HCT116 (cell line): ENCODE measurements around the gene PAX9. TPM values are rescaled to one million over a fixed set of nuclear protein-coding genes. Genes with fewer than 3 reads are reported as not detected.

Source experiments
- ATAC-seq: fragments of 200-7000 bp; cut with Tn5 transposase; 2 replicates; pipeline ENCODE4 v1.9.1; 2020; ENCODE audit warnings: mild to moderate bottlenecking, moderate library complexity
- BruUV-seq: library from RNA; stranded (reverse); fragments of 400-500 nt; replicated peaks from 2 replicates; lab custom pipeline; 2021; lab: Mats Ljungman, UMichigan
- CTCF ChIA-PET: fragments of 300-600 bp; sonication (Branson Sonifier 250); formaldehyde crosslinking; loops from one replicate; lab custom pipeline; 2021; ENCODE audit warnings: antibody characterized with exemption; lab: Charles Lee
- POLR2A ChIA-PET: fragments of 300-600, 350-600 bp; sonication (Branson Sonifier 250); formaldehyde crosslinking; loops from one replicate; lab custom pipeline; 2021; ENCODE audit warnings: antibody characterized with exemption; lab: Charles Lee
- RAD21 ChIA-PET, 2 experiments: fragments of 300-600 bp; sonication (Branson Sonifier 250); formaldehyde crosslinking; loops; one replicate each; lab custom pipeline; 2023; ENCODE audit warnings: low total read pairs in 2 of 2; ENCODE audit not compliant: uncharacterized antibody in 2 of 2, unreplicated experiment in 2 of 2, low non-redundant PET in 1 of 2; lab: Charles Lee
- DNase-seq: peaks from one replicate; pipeline ENCODE4 v3.0.0-alpha.2; 2010; ENCODE audit warnings: low read depth, low spot score
- H2AFZ ChIP-seq: fragments of 200-600 bp; shearing (Covaris generic), sonication (generic); 2 replicates; pipeline ENCODE4 v1.6.1; 2017; ENCODE audit warnings: low read depth, mixed run types, mixed read lengths, antibody characterized with exemption, low read length; ENCODE audit not compliant: poor library complexity, severe bottlenecking
- H3K27ac ChIP-seq: 2 replicates; pipeline ENCODE4 v1.5.1; 2012; ENCODE audit warnings: low read depth, low read length
- H3K27me3 ChIP-seq: fragments of 200-600 bp; sonication (generic); 2 replicates; pipeline ENCODE4 v1.6.1; 2016; ENCODE audit warnings: mixed run types, low read length, mixed read lengths; ENCODE audit not compliant: insufficient read depth
- H3K36me3 ChIP-seq, 2 experiments: fragments of 200-500 bp in 1 of 2; fragments of 200-600 bp in 1 of 2; sonication (Bioruptor generic) in 1 of 2; sonication (generic) in 1 of 2; 2 replicates each; pipeline versions ENCODE4 v1.5.1 to v1.6.1; 2014 to 2016; ENCODE audit warnings: low read length in 2 of 2, inconsistent platforms in 1 of 2, mixed read lengths in 1 of 2, mixed run types in 1 of 2; ENCODE audit not compliant: insufficient read depth in 2 of 2, control insufficient read depth in 1 of 2
- H3K4me1 ChIP-seq, 2 experiments: fragments of 200-600 bp in 1 of 2; sonication (generic) in 1 of 2; 2 replicates each; pipeline versions ENCODE4 v1.5.1 to v1.6.1; 2012 to 2017; ENCODE audit warnings: low read length in 2 of 2, inconsistent platforms in 1 of 2, mild to moderate bottlenecking in 1 of 2, mixed read lengths in 1 of 2, mixed run types in 1 of 2, moderate library complexity in 1 of 2; ENCODE audit not compliant: insufficient read depth in 2 of 2, control insufficient read depth in 1 of 2
- H3K4me2 ChIP-seq: fragments of 200-600 bp; sonication (generic); 2 replicates; pipeline ENCODE4 v1.6.1; 2017; ENCODE audit warnings: mixed run types, low read length, mixed read lengths
- H3K4me3 ChIP-seq, 2 experiments: fragments of 200-600 bp in 1 of 2; sonication (generic) in 1 of 2; replicated peaks in 1 of 2; 2 replicates each; pipeline ENCODE4 v1.5.1; 2011 to 2016; ENCODE audit warnings: low read length in 2 of 2, control low read depth in 1 of 2, low read depth in 1 of 2, mild to moderate bottlenecking in 1 of 2, mixed read lengths in 1 of 2, mixed run types in 1 of 2
- H3K79me2 ChIP-seq: fragments of 200-600 bp; sonication (generic); 2 replicates; pipeline ENCODE4 v1.6.1; 2017; ENCODE audit warnings: mild to moderate bottlenecking, mixed run types, low read length, moderate library complexity, mixed read lengths; ENCODE audit not compliant: insufficient read depth
- H3K9ac ChIP-seq: fragments of 200-600 bp; sonication (generic); 2 replicates; pipeline ENCODE4 v1.6.1; 2016; ENCODE audit warnings: low read length, mixed read lengths
- H3K9me2 ChIP-seq: fragments of 200-600 bp; sonication (generic), shearing (Covaris generic); 2 replicates; pipeline ENCODE4 v1.6.1; 2017; ENCODE audit warnings: mixed run types, mild to moderate bottlenecking, moderate library complexity; ENCODE audit not compliant: insufficient read depth
- H3K9me3 ChIP-seq, 2 experiments: fragments of 200-500 bp in 1 of 2; fragments of 200-600 bp in 1 of 2; sonication (Bioruptor generic) in 1 of 2; sonication (generic) in 1 of 2; 2 replicates each; pipeline ENCODE4 v1.6.1; 2014 to 2017; ENCODE audit warnings: low read length in 2 of 2, mixed read lengths in 2 of 2, inconsistent platforms in 1 of 2, low read depth in 1 of 2, mild to moderate bottlenecking in 1 of 2, mixed run types in 1 of 2, moderate library complexity in 1 of 2; ENCODE audit not compliant: control insufficient read depth in 1 of 2, insufficient read depth in 1 of 2
- H4K20me1 ChIP-seq: fragments of 200-600 bp; sonication (generic), shearing (Covaris generic); 2 replicates; pipeline ENCODE4 v1.6.1; 2017; ENCODE audit warnings: mixed run types, mild to moderate bottlenecking, moderate library complexity; ENCODE audit not compliant: insufficient read depth
- CBX3 ChIP-seq: IDR thresholded peaks from 2 replicates; pipeline ENCODE4 v1.6.1; 2012; ENCODE audit warnings: low read depth
- CEBPB ChIP-seq: IDR thresholded peaks from 2 replicates; pipeline ENCODE4 v1.6.1; 2012; ENCODE audit warnings: low read depth
- EGR1 ChIP-seq: IDR thresholded peaks from 2 replicates; pipeline ENCODE4 v1.6.1; 2012; ENCODE audit warnings: low read depth
- ELF1 ChIP-seq: IDR thresholded peaks from 2 replicates; pipeline ENCODE4 v1.6.1; 2012; ENCODE audit warnings: low read depth, borderline replicate concordance
- EZH2 ChIP-seq: fragments of 200-600 bp; sonication (generic); IDR thresholded peaks from 2 replicates; pipeline ENCODE4 v1.6.1; 2017; ENCODE audit warnings: antibody characterized with exemption, mixed run types
- FOSL1 ChIP-seq: IDR thresholded peaks from 2 replicates; pipeline ENCODE4 v1.6.1; 2012; ENCODE audit warnings: low read depth
- JUND ChIP-seq: IDR thresholded peaks from 2 replicates; pipeline ENCODE4 v1.6.1; 2012
- MAX ChIP-seq: IDR thresholded peaks from 2 replicates; pipeline ENCODE4 v1.6.1; 2012
- POLR2A ChIP-seq: IDR thresholded peaks from 2 replicates; pipeline ENCODE4 v1.7.0; 2011; ENCODE audit warnings: borderline replicate concordance; ENCODE audit not compliant: insufficient read depth, insufficient read length; ENCODE audit errors: extremely low read depth
- POLR2AphosphoS5 ChIP-seq: IDR thresholded peaks from 2 replicates; pipeline ENCODE4 v1.6.1; 2011; ENCODE audit warnings: mild to moderate bottlenecking, low read depth, low read length, moderate library complexity
- RAD21 ChIP-seq: IDR thresholded peaks from 2 replicates; pipeline ENCODE4 v1.6.1; 2012; ENCODE audit warnings: low read depth, mild to moderate bottlenecking
- REST ChIP-seq: IDR thresholded peaks from 2 replicates; pipeline ENCODE4 v1.6.1; 2012; ENCODE audit warnings: low read depth
- SIN3A ChIP-seq: IDR thresholded peaks from 2 replicates; pipeline ENCODE4 v1.6.1; 2012; ENCODE audit warnings: low read depth
- SP1 ChIP-seq: IDR thresholded peaks from 2 replicates; pipeline ENCODE4 v1.6.1; 2012; ENCODE audit warnings: low read depth
- SRF ChIP-seq: IDR thresholded peaks from 2 replicates; pipeline ENCODE4 v1.6.1; 2012; ENCODE audit warnings: low read depth
- YY1 ChIP-seq: IDR thresholded peaks from 2 replicates; pipeline ENCODE4 v1.6.1; 2011; ENCODE audit warnings: low read length, low read depth, moderate library complexity, mild to moderate bottlenecking; ENCODE audit not compliant: insufficient replicate concordance; ENCODE audit errors: extremely low read depth
- ZBTB33 ChIP-seq: IDR thresholded peaks from 2 replicates; pipeline ENCODE4 v1.6.1; 2011; ENCODE audit warnings: mild to moderate bottlenecking, low read length, moderate library complexity; ENCODE audit not compliant: insufficient replicate concordance; ENCODE audit errors: extremely low read depth
- ZFX ChIP-seq: fragments of 450-650 bp; IDR thresholded peaks from 2 replicates; pipeline ENCODE4 v1.6.1; 2017
- ZNF274 ChIP-seq: fragments of 200-500 bp; sonication (Bioruptor generic); IDR thresholded peaks from 2 replicates; pipeline ENCODE4 v1.6.1; 2014; ENCODE audit warnings: mild to moderate bottlenecking, low read depth, low read length, inconsistent platforms
- intact Hi-C: fragments of 100-400 bp; cut with micrococcal nuclease; formaldehyde crosslinking; loops from 2 replicates; pipeline ENCODE4 v1.10.0; 2022
- total RNA-seq: library from RNA; stranded (reverse); gene quantifications from one replicate; pipeline ENCODE4 v1.2.1, GENCODE V29; 2021; ENCODE audit not compliant: unreplicated experiment

The PAX9 gene
- total RNA-seq, 1 experiment from 2014 or later = 5.2 TPM

GRCh38 chr14:36646664-36647416 lies 14.8 kb upstream of the PAX9 start (continued):
- no peak for TF ChIP-seq ZBTB33
- TF ChIP-seq, all 23 proteins: peak for 0

- ChIA-PET CTCF (no interaction called here), POLR2A (no interaction called here), RAD21 (no interaction called here)
- no peaks in the 10 kb centered on the region for H3K79me2 ChIP-seq
- no peaks in the 10 kb centered on the region for H3K9me2 ChIP-seq
- H3K36me3 ChIP-seq = no peaks in the 10 kb centered on the region
- H3K27ac ChIP-seq = no peak overlapping the region
- no TSS peak for BruUV-seq
- ATAC-seq = no peak
- H3K9ac ChIP-seq = no peak overlapping the region
- DNase-seq = no peak
- H3K9me3 ChIP-seq = no peaks in the 10 kb centered on the region
- H3K4me2 ChIP-seq = no peak overlapping the region
- H4K20me1 ChIP-seq = no peaks in the 10 kb centered on the region
- intact Hi-C loops = loop anchor here (5.0 kb wide), 1 partner anchor 500 kb away; no protein-coding TSS in a partner anchor
- H3K4me1 ChIP-seq = no peaks in the 10 kb centered on the region; a peak in 1 of 4 replicates
- H3K27me3 ChIP-seq = no peaks in the 10 kb centered on the region
- no peak overlapping the region for H2AFZ ChIP-seq
- no peak overlapping the region for H3K4me3 ChIP-seq
- TF ChIP-seq ZFX = no peak
- TF ChIP-seq ZBTB33 = no peak
- TF ChIP-seq MAX = no peak
- TF ChIP-seq POLR2AphosphoS5 = no peak
- TF ChIP-seq CEBPB = no peak
- TF ChIP-seq FOSL1 = no peak
- TF ChIP-seq REST = no peak
- TF ChIP-seq ZNF274 = no peak
- TF ChIP-seq POLR2A = no peak
- TF ChIP-seq CBX3 = no peak
- TF ChIP-seq SP1 = no peak
- no peak for TF ChIP-seq ELF1
- no peak for TF ChIP-seq RAD21
- TF ChIP-seq EZH2 = no peak
- no peak for TF ChIP-seq SRF
- no peak for TF ChIP-seq JUND
- TF ChIP-seq YY1 = no peak
- no peak for TF ChIP-seq SIN3A
- no peak for TF ChIP-seq EGR1
Observed at GRCh38 chr14:36647417-36647823, 14.2 kb upstream of the PAX9 start.
